IPS-18a (cell line): Measurements from ENCODE around the gene PEX16.

Experiments used
- H3K27ac ChIP-seq: one replicate; pipeline ENCODE4 v1.5.1; 2013; ENCODE audit warnings: low read length
- H3K27me3 ChIP-seq: one replicate; pipeline ENCODE4 v1.6.1; 2013; ENCODE audit warnings: mild to moderate bottlenecking, low read length; ENCODE audit not compliant: control insufficient read depth, insufficient read depth
- H3K36me3 ChIP-seq: one replicate; pipeline ENCODE4 v1.6.1; 2013; ENCODE audit warnings: low read depth, low read length; ENCODE audit not compliant: control insufficient read depth
- H3K4me1 ChIP-seq: one replicate; pipeline ENCODE4 v1.6.1; 2013; ENCODE audit warnings: low read depth, low read length; ENCODE audit not compliant: control insufficient read depth
- H3K4me3 ChIP-seq: one replicate; pipeline ENCODE4 v1.5.1; 2013; ENCODE audit warnings: low read length
- H3K9ac ChIP-seq: one replicate; pipeline ENCODE4 v1.6.1; 2013; ENCODE audit warnings: mild to moderate bottlenecking, low read length, moderate library complexity
- H3K9me3 ChIP-seq: one replicate; pipeline ENCODE4 v1.6.1; 2013; ENCODE audit warnings: low read depth, low read length; ENCODE audit not compliant: control insufficient read depth

The PEX16 gene

DNA sequence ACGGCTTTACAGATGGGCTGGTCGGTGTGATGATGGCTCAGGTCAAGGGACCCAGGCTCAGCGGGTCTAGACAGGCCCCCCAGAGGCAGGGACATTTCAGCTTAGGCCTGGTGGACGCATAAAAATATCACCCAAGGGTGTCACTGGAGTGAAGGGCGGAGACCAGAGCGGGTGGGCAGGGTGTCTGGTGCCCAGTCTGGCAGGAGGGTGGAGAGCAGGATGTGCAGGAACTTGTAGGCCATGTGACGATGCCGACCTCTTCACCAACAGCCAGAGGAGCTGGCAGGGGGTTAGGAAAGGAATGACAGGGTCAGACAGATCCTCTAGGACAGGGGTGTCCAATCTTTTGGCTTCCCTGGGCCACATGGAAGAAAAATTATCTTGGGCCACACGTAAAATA, 27.7 kb downstream of the PEX16 start:
- Histone ChIP-seq H3K27me3 (peaks cover 4% of the 10 kb centered on the region), H3K27ac (no peak overlapping the region), H3K9me3 (no peaks in the 10 kb centered on the region), H3K9ac (no peak overlapping the region), H3K4me1 (peaks cover 7% of the 10 kb centered on the region), H3K4me3 (no peak overlapping the region), H3K36me3 (no peaks in the 10 kb centered on the region)

DNA sequence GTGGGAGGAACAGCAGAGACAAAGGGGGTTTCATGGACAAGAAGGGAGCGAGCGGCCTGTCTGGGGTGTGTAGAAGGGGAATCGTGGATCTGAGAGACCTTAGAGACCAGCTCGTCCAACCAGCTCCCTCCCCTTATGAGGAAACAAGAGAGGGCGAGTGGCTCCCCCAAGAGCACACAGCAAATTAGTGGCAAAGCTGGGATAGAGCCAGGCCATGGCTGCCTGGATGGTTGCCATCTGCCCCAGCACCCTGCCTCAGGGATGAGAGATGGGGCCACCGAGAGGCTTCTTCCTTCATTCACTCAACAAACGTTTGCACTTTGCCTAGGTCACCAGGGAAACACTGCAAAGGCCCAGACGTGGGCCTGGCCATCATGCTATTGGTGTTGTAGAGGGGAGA, 28.1 kb downstream of the PEX16 start:
- Histone ChIP-seq H3K36me3 (no peaks in the 10 kb centered on the region), H3K27me3 (peaks cover 4% of the 10 kb centered on the region), H3K9ac (no peak overlapping the region), H3K4me3 (no peak overlapping the region), H3K4me1 (peaks cover 7% of the 10 kb centered on the region), H3K27ac (no peak overlapping the region), H3K9me3 (no peaks in the 10 kb centered on the region)

- Histone ChIP-seq H3K27me3 (peaks cover 4% of the 10 kb centered on the region), H3K9ac (no peak overlapping the region), H3K27ac (no peak overlapping the region), H3K36me3 (no peaks in the 10 kb centered on the region), H3K4me1 (no peaks in the 10 kb centered on the region), H3K4me3 (no peak overlapping the region), H3K9me3 (no peaks in the 10 kb centered on the region)
Measured at GRCh38 chr11:45887587-45887986, 30.1 kb downstream of the PEX16 start.

DNA sequence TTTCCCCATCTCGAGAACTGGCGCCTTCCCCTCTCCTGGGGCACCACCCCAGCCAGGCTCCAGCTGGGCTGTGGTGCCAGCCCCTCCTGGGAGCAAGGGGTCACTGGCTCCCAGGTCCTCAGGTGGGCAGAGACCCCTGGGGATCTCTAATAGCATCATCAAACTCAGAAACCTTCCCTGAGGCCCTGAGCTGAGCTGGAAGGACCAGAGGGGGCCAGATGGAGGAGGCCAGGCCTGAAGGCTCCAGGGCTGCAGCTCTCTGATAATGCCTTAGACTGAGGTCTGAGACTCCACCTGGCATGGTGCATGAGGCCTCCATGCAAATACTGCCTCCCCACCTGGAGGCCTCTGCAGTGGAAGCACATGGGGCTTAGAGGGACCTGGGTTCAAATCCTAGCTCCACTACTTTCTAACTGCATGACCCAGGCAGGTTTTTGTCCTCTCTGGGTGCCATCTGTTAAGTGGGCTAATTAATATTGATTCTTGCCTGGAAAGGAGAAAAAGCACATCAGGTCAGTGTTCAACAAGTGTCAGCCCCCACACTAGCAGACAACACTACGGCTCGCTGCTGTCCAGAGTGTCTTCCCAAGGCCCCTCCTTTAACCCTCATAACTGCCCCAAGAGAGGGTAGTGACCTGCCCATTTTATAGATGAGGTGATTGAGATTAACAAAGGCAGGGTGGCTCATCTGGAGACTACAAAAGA, 30.7 kb downstream of the PEX16 start:
- no peak overlapping the region for H3K27ac ChIP-seq
- H3K36me3 ChIP-seq, result no peaks in the 10 kb centered on the region
- H3K27me3 ChIP-seq, result peaks cover 4% of the 10 kb centered on the region
- no peak overlapping the region for H3K9ac ChIP-seq
- no peaks in the 10 kb centered on the region for H3K9me3 ChIP-seq
- H3K4me3 ChIP-seq, result peak overlapping the region; percentile 66
- no peaks in the 10 kb centered on the region for H3K4me1 ChIP-seq

GRCh38 chr11:45885921-45886721, 31.6 kb downstream of the PEX16 start:
- H3K36me3 ChIP-seq, result no peaks in the 10 kb centered on the region
- no peaks in the 10 kb centered on the region for H3K9me3 ChIP-seq
- H3K9ac ChIP-seq, result peak overlapping the region; percentile 25
- peak overlapping the region; percentile 66 for H3K4me3 ChIP-seq
- no peaks in the 10 kb centered on the region for H3K4me1 ChIP-seq
- H3K27me3 ChIP-seq, result peaks cover 4% of the 10 kb centered on the region
- H3K27ac ChIP-seq, result no peak overlapping the region

- H3K4me1 ChIP-seq, result no peaks in the 10 kb centered on the region
- no peak within 1 kb of the TSS for H3K27ac ChIP-seq
- no peaks in the 10 kb centered on the region for H3K9me3 ChIP-seq
- H3K36me3 ChIP-seq, result no peaks in the 10 kb centered on the region
- peaks cover 4% of the 10 kb centered on the region for H3K27me3 ChIP-seq
- H3K9ac ChIP-seq, result peak within 1 kb of the TSS; percentile 25
- peak within 1 kb of the TSS; percentile 66 for H3K4me3 ChIP-seq
Measured at GRCh38 chr11:45885274-45885920, 32.3 kb downstream of the PEX16 start, which contains the start of gene MAPK8IP1. TSS of gene MAPK8IP1 (plus strand) at chr11:45885651. CDS start at chr11:45885821, 170 bp downstream.

DNA sequence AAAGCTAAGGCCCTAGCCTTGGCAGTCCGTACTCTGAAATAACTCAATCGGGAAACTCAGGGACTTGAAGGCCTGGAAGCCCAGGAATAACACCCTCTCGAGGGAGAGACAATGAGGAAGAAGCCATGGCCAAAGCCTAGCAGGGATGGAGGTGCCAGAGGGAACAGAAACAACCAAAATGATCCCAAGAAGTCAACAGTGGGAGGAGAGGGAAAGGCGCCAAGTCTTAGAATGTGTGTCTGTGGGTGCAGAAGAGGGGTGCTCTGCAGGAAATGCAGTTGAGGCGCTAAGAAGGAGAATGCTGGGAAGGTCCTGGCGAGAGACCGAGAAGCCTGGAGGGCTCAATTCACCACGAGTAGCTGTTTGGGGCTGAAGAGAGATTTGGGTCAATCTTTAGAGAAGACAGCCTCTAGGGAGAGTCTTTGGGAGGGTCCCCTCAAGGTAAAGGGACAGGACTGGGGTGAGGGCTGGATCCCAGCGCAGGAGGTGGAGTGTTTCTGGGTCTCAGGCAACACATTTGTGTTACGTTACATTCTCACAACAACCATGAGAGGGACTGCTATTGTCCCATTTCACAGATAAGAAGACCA, 33.0 kb downstream of the PEX16 start:
- Histone ChIP-seq H3K27me3 (peaks cover 4% of the 10 kb centered on the region), H3K9me3 (no peaks in the 10 kb centered on the region), H3K9ac (no peak overlapping the region), H3K4me1 (no peaks in the 10 kb centered on the region), H3K4me3 (peak overlapping the region; percentile 37), H3K36me3 (no peaks in the 10 kb centered on the region), H3K27ac (no peak overlapping the region)

DNA sequence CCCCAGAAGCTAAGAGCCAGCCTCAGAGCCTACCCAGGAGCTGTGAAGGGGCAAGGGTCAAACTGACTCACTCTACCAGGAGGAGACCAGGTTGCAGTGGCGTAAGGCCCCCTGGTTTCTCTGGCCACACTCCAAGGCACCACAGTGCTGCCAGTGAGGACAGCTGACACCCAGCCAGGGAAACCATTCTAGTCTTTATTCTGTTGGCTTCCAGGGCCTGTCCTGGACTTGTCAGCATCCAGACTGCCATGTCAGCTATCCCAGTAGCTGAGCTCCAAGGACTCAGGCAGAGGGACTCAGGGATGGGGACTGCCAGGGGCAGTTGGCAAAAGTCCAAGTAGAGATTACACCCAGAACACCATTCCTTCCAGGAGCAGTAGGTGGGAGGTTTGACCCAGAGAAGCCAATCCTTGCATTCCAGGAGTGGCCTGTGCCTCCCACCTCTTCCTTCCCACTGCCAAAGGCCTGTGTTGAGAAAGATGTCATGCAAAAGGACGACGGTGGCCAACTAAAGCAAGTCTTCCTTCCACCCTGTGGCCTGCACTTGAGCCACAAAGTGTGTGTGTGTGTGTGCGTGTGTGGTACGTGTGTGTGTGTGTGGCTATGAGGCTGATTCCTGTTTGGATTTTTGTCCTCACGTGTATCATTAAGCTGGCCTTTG, 35.8 kb downstream of the PEX16 start:
- H3K4me3 ChIP-seq, result no peak overlapping the region
- H3K27ac ChIP-seq, result no peak overlapping the region
- H3K9ac ChIP-seq, result no peak overlapping the region
- peaks cover 2% of the 10 kb centered on the region for H3K4me1 ChIP-seq
- peaks cover 4% of the 10 kb centered on the region for H3K27me3 ChIP-seq
- no peaks in the 10 kb centered on the region for H3K36me3 ChIP-seq
- no peaks in the 10 kb centered on the region for H3K9me3 ChIP-seq

GRCh38 chr11:45880772-45881570, 36.7 kb downstream of the PEX16 start:
- Histone ChIP-seq H3K27me3 (no peaks in the 10 kb centered on the region), H3K36me3 (no peaks in the 10 kb centered on the region), H3K9ac (no peak overlapping the region), H3K9me3 (no peaks in the 10 kb centered on the region), H3K4me3 (no peak overlapping the region), H3K27ac (no peak overlapping the region), H3K4me1 (peaks cover 10% of the 10 kb centered on the region)

DNA sequence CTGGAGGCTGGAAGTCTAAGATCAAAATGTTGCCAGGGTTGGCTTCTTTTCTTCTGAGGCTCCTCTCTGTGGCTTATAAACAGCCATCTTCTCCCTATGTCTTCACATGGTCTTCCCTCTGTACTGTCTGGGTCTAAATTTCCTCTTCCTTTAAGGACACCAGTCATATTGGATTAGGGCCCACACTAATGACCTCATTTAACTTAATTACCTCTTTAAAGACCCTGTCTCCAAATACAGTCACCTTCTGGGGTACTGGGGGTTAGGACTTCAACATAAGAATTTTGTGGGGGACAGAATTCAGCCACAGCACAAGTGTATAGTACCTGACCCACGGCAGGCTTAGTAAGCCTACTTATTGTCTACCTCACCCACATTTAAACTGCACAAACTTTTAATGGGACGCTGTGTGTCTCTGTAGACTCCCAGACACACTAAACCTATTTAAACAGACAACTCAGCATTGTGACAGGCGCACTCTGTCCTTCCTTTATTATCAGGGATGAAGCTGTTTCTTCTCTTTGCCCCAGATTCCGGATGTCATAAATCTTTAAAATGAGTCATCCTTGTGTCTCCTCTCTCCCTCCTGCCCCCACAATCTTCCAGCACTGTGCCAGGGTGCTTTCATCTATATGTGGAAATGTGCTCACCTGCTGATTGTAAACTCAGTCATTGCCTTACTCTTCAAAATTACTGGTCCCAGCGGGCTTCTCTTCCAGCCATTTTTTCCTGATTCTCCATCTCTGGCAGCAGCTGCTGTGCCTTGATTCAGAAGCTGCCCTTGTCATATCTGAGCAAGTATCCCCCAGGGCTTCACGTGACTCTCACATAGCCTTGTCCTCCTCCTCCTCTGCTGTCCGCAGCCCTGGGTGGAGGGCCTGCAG, 37.6 kb downstream of the PEX16 start:
- Histone ChIP-seq H3K4me3 (no peak overlapping the region), H3K27ac (no peak overlapping the region), H3K9me3 (no peaks in the 10 kb centered on the region), H3K27me3 (no peaks in the 10 kb centered on the region), H3K36me3 (no peaks in the 10 kb centered on the region), H3K9ac (no peak overlapping the region), H3K4me1 (peaks cover 15% of the 10 kb centered on the region)
